NCI-H2029 (cell line): ENCODE data around the gene CPM.
"Not testable (repeated sequence)": the region's sequence is repeated elsewhere in the genome, so short reads cannot be mapped to it uniquely, and the experiment has no call there.

Source experiments
- DNase-seq: peaks from one replicate; lab custom pipeline; 2025; lab: John Stamatoyannopoulos, UW

The CPM gene

DNA sequence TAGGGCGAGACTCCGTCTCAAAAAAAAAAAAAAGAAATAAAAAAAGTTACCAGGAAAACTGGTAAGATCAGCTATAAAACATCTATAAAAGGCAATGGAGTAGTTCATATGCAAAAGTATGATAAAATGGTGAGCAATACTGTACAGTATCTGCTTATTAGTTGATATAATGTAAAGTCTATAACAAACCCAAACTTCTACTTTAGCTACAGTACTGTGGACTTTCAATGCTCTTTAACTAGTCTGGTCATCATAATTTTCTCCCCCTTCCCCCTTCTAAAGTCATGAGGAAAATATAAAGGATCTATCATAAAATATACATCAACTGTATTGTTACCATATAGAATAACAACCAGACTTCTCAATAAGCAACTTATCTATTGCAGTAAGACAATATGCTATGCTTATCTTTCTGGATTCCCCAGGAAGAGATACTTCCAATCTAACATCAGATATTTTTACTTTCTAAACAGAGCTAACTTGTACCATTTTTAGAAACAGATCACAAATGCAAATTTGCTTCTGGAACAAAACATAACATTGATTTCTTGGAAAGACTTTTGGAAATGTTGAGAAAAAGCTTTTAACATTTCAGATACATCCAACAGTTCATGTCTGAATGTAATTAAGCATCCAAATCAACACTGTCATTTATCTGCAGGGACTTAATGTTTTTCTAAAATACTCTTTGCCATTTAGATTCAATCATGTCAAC is 81.2 kb downstream of the CPM start:
- DNase-seq: no peak

DNA sequence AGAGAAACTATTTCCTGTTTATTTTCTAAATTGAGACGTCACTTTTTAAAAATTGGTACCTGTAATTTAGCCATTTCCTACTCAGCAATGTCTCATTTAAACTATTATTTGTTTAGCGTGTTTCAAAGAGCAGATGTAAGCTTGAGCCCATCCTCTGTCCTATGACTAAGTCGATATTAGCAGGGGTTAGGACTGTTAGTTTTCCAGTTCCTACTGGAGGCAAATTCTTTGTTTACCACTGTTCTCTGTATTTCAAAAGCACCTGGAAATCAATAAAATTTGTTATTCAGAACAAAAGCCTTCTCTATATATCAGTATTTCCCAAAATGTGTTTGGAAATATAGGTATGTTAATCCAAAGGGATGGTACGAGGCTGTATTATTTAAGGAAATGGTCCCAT is 82.6 kb downstream of the CPM start:
- DNase-seq: no peak

DNA sequence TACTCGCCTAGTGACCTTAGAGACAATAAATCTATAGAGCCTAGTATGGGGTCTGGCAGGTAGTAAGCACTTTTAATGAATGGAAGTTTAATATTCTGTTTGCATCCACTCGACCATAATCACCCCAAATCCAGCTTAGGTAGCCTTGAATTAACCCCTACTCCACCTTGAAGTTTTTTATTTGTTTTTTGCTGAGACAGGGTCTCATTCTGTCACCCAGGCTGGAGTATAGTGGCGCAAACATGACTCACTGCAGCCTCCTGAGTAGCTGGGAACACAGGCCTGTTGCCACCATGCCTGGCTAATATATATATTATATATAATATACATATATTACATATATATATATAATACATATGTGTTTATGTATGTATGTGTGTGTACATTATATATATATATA is 86.2 kb downstream of the CPM start:
- no peak for DNase-seq

DNA sequence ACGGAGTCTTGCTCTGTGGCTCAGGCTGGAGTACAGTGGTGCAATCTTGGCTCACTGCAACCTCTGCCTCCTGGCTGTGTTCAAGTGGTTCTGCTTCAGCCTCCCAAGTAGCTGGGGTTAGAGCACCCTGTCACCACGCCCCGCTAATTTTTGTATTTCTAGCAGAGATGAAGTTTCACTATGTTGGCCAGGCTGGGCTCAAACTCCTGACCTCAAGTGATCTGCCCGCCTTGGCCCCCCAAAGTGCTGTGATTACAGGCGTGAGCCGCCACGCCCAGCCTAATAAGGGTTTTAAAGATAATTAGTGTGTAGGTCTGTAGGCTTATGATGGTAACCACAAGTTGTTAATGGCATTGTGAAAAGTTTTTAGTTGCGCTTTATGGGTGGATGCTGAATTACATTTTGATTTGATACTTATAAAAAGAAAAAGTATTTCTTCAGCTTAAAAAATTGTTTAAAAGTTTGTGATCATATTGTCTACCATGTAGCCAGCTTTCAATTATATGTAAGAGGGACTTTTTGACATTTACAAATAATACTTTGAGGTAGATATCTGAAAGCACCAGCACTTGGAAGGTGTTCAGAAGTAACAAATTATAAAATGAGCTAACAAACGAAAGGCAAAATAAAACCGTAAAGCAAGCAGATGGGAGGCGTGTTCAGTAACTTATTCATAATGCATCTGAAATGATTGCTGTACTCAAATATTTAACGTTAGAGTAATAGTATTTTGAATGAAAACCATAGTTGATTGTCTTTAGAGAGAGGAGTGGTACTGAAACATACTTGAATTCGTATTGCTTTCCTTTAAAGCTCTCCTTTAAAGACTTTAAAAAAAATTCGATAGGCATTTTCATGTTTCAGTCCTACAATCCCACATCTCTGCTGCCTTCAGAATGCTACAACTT is 87.9 kb downstream of the CPM start:
- no peak for DNase-seq

DNA sequence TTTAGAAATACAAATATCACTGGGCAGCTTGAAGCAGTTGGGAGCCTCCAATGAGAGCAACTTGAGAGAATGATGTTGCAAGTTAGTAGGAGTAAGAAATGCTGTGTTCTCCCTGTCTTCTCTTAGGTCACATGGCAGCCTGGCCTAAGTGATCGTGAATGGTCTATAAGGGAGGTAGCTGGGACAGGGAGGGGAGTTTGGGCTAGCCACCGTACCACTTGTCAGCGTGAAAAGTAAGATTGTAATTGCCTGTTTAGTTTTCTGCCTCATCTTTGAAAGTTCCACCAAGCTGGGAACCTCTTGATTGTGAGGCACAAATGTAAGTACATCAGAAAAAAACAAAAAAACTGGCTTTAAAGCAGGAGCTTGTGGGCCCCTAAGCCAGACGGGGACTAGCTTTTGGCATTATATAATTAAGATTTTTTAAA is 88.6 kb downstream of the CPM start:
- no peak for DNase-seq

DNA sequence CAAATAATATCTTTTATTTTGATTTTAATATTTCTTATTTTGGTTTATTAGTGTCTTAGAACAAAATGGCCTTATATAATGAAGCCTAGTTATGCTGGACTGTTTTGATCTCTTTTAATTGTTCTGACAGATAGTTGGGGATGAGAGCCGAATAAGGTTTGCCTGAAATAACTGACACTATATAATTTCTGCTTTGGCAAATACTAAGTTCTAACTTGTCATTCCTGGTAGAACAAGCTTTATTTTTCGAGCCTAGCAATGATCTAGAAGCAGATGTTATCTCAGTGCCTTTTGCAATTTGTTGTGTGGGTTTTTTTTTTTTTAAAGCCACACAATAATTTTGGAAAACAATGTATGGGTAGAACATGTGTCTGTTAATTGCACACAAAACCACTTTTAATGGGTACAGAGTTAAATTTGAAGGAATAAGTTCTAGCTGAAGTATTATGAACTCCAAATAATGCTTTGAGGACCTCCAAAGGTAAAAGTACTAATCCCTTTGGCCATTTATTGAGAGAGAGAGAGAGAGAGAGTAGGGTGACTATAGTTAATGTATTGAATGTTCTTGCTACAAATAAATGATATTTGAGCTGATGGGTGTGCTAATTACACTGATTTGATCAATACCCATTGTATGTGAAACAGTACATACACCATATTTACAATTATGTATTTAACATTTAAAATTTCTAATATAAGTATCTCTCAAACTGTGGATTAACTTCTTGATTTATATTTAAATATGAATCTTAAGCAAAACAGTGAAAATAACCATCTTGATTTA is 90.0 kb downstream of the CPM start:
- no peak for DNase-seq

DNA sequence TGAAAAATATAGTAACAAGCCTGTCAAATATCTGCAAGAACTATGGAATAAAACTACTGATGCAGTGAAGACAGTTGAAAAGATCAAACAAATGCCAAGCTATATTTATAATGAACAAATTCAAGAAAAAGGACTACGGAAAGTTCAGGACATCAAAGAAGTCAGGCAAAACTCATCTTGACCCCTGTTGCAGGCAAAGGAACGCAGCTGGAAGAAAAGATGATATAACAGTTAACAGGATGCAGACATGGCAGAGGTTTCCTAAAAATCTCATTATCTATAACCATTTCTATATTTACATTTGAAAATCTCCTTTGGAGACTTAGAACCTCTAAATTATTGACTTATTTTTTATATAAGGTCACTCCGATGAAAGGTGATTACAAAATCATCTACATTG is 90.8 kb downstream of the CPM start:
- no peak for DNase-seq

DNA sequence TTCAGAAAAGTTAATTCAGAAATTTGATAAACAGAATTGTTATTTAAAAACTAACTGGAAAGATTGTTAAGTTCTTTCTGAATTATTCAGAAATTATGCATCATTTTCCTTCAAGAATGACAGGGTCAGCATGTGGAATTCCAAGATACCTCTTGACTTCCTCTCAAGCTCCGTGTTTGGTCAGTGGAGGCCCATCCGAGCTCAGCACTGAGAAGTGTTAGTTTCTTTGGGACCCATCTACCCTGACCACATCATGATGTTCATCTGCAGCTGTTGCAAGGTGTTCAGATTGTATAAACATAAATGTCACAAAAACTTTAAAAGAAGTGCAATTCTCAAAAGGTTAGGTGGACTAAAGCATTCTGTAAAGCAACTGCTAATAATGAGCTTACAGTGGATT is 91.3 kb downstream of the CPM start:
- DNase-seq: no peak

DNA sequence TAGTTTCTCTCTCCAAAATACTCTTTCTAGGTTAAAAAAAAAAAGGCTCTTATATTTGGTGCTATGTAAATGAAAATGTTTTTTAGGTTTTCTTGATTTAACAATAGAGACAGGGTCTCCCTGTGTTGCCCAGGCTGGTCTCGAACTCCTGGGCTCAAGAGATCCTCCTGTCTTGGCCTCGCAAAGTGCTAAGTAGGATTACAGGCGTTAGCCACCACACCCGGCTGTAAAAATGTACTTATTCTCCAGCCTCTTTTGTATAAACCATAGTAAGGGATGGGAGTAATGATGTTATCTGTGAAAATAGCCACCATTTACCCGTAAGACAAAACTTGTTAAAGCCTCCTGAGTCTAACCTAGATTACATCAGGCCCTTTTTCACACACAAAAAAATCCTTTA is 91.8 kb downstream of the CPM start:
- DNase-seq: not testable (repeated sequence)

DNA sequence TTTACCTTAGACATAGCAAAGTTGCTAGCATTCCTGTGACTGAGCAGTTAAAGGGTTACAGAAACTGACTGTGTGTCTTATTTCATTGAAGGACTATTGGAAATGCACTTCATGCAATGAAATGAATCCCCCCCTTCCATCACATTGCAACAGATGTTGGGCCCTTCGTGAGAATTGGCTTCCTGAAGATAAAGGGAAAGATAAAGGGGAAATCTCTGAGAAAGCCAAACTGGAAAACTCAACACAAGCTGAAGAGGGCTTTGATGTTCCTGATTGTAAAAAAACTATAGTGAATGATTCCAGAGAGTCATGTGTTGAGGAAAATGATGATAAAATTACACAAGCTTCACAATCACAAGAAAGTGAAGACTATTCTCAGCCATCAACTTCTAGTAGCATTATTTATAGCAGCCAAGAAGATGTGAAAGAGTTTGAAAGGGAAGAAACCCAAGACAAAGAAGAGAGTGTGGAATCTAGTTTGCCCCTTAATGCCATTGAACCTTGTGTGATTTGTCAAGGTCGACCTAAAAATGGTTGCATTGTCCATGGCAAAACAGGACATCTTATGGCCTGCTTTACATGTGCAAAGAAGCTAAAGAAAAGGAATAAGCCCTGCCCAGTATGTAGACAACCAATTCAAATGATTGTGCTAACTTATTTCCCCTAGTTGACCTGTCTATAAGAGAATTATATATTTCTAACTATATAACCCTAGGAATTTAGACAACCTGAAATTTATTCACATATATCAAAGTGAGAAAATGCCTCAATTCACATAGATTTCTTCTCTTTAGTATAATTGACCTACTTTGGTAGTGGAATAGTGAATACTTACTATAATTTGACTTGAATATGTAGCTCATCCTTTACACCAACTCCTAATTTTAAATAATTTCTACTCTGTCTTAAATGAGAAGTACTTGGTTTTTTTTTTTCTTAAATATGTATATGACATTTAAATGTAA is 93.5 kb downstream of the CPM start:
- no peak for DNase-seq

DNA sequence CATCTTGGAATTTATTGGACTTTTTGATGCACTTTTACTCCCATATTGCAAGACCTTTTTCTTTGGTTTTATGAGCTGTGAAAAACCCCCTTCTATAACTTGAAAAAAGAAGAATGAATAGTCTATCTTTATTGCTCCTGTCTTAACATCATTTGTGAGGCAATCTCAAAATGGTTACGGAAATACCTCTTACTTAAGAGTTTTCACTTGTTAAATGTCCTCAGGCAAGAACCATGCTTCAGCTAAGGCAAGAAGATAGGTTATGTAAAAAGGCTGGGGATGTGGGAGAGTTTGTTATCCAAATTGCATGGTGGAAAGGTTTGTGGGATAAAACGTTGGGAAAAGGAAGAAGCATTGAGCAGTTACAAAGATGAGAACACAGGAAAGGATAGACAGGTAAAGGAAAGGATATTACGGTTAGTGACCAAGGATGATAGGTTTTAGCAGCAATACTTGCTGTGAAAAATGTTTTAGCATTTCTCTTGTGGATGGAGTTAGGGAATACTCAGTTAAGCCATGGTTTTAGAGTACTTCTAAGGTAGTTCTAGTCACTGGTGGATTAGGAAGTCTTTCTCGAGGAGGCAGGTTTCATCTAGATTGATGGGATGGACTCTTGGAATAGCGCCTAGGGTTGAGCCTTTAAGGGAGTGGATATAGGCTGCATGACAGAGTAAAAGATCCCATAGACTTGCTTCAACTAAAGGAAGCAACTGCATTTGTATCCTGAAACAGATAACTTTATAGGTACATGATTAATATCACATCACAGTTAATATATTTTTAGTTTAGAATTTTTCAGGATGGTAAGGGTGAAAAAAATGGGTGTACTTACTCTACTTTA is 94.7 kb downstream of the CPM start:
- no peak for DNase-seq

DNA sequence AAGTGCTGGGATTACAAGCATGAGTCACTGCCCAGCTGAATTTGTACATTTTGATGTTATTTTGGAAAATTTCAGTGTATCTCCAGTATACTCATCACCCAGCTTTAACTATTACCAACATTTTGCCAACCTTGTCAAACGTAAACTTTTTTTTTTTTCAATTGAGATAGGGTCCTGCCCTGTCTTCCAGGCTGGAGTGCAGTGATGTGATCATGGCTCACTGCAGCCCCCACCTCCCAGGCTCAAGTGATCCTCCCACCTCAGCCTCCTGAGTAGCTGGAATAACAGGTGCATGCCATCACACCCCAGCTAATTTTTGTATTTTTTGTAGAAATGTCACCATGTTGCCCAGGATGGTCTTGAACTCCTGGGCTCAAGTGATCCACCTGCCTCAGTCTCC is 95.8 kb downstream of the CPM start:
- no peak for DNase-seq

DNA sequence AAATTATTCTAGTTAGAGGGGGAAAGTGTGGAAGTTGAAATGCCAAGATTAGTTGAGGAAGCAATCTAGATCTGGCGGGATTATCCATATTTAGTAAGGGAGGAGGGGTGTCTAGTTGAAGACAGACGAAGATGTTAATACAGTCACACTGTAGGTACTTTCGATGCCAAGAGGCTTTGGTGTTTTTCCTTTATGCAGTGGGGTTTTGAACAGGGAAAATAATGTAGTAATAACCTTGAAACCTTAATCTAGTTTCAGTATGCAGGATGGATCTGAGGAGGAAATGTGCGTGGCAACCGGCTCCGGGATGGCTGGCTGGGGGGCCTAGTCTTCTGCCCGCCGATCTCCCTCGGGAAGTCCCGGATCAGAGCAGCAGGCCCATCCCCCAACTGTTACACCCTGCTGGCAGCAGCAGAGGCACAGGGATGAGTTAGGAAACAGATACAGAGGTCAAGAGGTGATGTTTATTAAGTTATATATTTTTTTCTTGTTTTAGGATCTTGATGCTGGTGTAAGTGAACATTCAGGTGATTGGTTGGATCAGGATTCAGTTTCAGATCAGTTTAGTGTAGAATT is 97.5 kb downstream of the CPM start:
- DNase-seq: no peak

DNA sequence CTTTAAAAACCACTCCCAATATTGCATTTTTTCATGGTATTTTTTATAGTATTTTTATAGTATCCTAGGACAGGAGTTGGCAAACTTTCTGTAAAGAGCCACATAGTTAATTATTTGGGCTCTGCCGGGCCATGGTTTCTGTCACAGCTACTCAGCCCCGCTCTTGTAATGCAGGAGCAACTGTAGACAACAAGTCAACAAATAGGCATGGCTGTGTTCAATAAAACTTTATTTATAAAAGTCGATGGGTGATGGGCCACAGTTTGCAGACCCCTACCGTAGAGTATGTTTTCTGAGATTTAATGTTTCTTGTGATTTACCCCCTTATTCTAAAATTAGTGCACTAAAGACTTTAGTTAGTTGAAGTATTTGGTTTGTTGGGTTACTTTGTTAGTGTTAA is 99.5 kb downstream of the CPM start:
- no peak for DNase-seq

DNA sequence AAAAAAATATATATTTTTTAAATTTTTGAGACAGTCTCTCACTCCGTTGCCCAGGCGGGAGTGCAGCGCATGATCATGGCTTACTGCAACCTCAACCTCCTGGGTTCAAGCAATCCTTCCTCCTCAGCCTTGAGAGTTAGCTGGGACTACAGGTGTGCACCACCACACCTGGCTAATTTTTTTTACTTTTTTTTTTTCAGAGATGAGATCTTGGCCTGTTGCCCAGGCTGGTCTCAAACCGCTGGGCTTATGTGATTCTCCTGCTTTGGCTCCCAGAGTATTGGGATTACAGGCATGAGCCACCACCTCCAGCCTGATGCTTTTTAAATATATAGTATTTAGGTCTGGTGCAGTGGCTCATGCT is 100.5 kb downstream of the CPM start:
- peak; percentile 25 for DNase-seq

DNA sequence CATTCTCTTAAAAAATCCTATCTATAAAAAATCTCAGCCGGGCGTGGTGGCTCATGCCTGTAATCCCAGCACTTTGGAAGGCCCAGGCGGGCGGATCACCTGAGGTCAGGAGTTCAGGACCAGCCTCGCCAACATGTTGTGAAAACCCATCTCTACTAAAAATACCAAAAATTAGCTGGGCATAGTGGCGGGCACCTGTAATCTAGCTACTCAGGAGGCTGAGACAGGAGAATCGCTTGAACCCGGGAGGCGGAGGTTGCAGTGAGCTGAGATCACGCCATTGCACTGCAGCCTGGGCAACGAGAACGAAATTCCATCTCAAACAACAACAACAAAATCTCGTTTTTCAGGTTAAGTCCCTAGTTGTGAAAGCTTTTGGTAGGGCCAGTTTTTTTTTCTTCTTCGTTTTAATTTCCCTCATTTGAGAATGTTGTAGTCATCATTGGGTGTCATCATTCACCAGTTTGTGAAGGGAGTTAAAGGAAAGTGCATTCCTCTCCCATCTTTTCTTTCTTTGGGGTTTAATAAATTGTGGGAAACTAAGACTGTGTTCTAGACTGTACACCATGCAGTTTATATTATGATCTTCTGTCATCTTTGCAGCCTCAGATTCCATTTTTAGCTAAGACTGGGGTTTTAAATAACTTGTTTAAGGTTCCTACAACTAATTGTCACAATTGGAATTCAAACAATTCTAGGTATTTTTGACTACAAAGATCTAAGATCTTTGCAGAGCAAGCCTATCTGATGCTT is 101.0 kb downstream of the CPM start:
- DNase-seq: no peak

DNA sequence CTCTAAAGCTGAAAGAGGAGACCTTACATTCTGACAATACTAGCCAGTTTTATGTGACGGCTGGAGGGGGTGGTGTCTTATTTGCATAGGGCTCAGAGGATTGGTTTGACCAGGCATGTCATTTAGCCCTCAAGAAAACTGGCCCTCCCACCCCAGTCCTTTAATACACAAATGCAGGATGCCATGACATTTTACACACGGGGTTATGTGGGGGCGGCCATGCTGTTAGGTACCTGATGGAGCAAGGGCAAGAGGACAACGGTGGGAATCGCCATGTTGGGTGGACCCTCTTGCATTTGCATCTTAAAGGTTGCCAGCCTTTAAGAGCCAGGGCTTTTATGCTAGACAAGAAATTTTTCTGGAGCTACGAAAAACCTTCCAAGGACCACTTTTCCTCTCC is 101.7 kb downstream of the CPM start:
- DNase-seq: no peak

DNA sequence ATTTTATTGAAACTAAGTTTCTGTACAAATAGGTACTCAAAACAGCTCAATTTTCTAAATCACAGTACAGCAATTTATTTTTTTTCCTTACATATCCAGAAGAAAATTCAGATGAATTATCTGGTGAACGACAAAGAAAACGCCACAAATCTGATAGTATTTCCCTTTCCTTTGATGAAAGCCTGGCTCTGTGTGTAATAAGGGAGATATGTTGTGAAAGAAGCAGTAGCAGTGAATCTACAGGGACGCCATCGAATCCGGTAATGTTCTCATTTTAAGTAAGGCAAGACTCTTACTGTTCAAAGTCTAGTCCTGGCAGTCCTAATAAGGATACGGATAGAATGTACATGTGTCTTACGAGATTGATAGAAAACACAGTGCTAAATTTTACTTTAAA is 104.3 kb downstream of the CPM start:
- no peak for DNase-seq

DNA sequence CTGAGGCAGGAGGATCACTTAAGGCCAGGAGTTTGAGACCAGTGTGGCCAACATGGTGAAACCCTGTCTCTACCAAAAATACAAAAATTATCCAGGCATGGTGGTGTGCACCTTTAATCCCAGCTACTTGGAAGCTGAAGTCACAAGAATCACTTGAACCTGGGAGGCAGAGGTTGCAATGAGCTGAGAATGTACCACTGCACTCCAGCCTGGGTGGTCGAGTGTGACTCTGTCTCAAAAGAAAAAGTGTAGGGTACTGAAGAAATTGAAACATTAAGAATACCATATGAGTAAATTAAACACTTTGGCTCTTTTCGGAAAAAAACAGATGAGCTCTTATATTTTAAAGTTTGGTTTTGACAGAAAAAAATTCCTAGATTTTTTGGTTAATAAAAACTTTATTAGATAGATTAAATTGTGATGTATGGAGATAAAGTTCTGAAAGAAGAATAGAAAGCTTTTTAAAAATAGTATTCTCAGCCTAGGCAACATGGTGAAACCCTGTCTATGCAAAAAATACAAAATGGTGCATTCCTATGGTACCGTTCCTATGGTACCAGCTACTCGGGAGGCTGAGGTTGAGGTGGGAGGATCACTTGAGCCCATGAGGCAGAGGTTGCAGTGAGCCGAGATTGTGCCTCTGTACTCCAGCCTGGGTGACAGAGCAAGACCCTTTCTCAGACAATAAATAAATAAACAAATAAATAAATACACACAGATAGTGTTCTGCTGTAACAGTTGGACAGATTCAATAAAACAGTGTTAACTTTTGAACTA is 104.9 kb downstream of the CPM start:
- no peak for DNase-seq
